ENCODE results near the gene TCF7L1.

The TCF7L1 gene

DNA sequence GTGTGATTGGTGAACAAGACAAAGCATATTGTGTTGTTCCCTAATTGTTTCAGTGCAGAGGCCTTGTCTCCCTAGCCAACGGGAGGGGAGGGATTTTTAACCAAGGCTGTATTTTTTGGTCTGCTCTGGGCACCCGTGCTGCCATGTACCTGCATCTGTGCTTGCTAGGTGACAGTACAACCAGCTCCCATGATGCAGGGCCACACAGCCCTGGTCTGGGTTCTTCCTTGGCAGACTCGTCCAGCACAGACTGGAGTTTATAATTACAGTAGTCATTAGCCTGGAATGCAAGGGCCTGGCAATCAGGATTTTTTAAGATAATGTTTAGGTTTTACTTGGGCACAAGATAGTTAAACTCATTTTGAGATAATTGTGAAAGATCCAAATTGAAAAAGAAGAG is 36.4 kb downstream of the TCF7L1 start:
- TF ChIP-seq, protein P1, sequence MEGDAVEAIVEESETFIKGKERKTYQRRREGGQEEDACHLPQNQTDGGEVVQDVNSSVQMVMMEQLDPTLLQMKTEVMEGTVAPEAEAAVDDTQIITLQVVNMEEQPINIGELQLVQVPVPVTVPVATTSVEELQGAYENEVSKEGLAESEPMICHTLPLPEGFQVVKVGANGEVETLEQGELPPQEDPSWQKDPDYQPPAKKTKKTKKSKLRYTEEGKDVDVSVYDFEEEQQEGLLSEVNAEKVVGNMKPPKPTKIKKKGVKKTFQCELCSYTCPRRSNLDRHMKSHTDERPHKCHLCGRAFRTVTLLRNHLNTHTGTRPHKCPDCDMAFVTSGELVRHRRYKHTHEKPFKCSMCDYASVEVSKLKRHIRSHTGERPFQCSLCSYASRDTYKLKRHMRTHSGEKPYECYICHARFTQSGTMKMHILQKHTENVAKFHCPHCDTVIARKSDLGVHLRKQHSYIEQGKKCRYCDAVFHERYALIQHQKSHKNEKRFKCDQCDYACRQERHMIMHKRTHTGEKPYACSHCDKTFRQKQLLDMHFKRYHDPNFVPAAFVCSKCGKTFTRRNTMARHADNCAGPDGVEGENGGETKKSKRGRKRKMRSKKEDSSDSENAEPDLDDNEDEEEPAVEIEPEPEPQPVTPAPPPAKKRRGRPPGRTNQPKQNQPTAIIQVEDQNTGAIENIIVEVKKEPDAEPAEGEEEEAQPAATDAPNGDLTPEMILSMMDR (conservative IDR thresholded peaks at IDR 0.05; ENCODE audit: low read depth, low read length): no peak
- H3K4me3 ChIP-seq (ENCODE audit: low read length): no peak overlapping the region
- DNase-seq (ENCODE audit: low read depth): no peak

DNA sequence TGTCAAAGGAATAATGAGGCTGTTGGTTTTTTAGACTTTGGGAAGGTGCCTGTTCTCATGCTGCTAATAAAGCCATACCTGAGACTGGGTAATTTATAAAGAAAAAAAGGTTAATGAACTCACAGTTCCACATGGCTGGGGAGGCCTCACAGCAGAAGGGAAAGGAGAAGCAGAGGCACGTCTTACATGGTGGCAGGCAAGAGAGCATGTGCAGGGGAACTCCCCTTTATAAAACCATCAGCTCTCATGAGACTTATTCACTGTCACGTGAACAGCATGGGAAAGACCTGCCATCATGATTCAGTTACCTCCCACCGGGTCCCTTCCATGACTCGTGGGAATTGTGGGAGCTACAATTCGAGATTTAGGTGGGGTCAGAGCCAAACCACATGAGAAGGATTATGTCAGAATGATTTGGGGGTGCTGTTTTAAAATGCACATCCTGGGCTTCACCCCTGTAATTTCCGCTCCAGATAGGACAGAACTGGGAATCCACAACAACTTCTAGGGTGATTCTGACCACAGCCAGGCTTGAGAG is 37.8 kb downstream of the TCF7L1 start:
- H3K4me3 ChIP-seq (ENCODE audit: low read length): no peak overlapping the region
- DNase-seq (ENCODE audit: low read depth): no peak
- TF ChIP-seq, protein P1 (conservative IDR thresholded peaks at IDR 0.05; ENCODE audit: low read depth, low read length): no peak

DNA sequence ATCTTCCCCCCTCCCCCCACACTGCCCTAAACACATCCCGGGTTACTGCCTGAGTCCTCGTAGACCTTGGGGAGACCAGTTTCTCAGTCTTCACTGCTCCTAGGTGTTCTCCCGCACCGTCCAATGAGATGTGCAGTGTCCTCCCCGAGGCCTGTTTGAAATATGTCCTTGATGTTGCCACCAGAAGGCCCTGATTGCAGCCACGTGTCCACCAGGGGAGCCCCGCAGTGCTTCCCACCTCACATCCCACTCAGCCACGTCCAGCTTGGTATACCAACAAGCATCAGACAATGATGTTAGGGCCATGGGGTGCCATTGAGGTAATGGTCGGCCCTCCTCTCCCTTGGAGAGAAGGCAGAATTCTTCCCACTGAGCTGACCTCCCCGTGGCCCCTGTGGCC is 38.7 kb downstream of the TCF7L1 start:
- TF ChIP-seq, protein P1 (conservative IDR thresholded peaks at IDR 0.05; ENCODE audit: low read depth, low read length): no peak
- no peak overlapping the region for H3K4me3 ChIP-seq (ENCODE audit: low read length)
- DNase-seq (ENCODE audit: low read depth): no peak

DNA sequence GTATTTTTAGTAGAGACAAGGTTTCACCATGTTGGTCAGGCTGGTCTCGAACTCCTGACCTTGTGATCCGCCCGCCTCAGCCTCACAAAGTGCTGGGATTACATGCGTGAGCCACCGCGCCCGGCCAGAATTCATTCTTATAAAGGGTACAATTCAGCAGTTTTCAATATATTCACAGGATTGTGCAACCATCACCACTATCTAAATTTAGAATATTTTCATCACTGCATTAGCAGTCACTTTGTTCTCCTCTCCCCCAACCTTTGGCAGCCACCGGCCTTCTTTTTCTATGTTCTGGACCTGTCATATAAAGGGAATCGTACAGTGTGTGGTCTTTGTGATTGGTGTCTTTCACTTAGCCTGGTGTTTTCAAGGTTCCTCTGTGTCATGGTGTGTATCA is 40.7 kb downstream of the TCF7L1 start:
- TF ChIP-seq, protein P1 (conservative IDR thresholded peaks at IDR 0.05; ENCODE audit: low read depth, low read length): no peak
- no peak overlapping the region for H3K4me3 ChIP-seq (ENCODE audit: low read length)
- DNase-seq (ENCODE audit: low read depth): no peak

DNA sequence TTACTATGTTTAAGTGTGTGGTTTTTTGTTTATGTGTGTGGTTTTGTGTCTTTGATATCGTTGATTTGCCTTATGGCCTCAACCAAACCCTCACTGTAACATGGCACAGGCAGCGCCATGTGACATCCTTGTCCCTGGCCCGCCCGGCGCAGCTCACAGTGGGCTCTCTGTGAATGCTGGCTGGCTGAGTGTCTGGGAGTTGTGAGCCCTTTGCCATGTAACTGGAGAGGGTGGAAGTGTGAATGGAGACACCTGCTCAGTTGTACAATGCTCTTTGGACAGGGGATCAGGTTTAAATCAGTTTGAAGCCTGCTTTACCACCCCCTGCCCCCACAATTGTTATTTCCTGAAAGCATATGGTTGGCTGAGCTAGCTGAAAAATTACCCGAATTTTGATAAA is 41.8 kb downstream of the TCF7L1 start:
- no peak overlapping the region for H3K4me3 ChIP-seq (ENCODE audit: low read length)
- TF ChIP-seq, protein P1 (conservative IDR thresholded peaks at IDR 0.05; ENCODE audit: low read depth, low read length): no peak
- no peak for DNase-seq (ENCODE audit: low read depth)

DNA sequence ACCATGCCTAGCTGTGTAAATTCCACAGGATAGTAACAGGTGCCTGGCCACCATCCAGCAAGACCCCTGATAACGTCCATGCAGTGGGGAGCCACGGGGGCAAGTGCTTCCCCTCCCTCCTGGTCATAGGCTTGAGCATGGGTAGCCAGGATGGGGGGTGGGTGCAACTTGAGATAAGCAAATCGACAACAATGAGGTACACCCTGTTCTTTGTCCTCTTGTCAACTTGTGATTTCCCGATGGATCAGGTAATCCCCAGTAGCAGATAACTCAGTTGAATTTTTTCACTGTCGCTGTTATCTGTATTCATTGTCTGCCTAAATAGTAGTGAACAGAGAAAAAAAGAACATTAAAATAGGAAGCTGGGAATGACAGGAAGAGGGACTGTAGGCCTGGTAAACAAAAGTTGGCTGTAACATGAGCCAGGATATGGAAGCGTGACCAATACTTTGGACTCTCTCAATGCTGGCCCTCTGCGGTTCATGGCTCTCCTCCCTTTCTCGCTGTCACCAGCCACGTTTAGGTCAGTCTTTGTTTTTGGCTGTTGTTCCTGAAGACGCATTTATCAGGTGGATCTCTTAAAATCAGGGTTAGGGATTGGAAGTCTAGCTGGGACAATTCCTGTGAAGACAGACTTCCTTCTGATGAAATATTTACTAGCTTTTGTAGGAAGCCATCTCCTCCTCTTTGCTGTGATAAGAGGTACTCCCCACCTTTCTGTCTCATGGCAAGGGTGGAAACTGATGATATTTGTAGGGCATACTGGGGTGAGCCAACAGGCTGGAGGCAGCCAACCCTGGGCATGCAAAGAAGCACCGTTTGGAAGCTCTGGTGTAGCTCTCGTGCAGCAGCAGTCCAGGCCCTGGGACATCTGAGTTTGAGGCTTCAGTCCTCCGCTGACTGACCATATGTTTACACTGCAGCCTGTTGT is 42.4 kb downstream of the TCF7L1 start:
- TF ChIP-seq, protein P1 (conservative IDR thresholded peaks at IDR 0.05; ENCODE audit: low read depth, low read length): no peak
- no peak for DNase-seq (ENCODE audit: low read depth)
- H3K4me3 ChIP-seq (ENCODE audit: low read length): no peak overlapping the region

All from retinal pigment epithelial cell (primary cell).